ENCODE measurements around the gene CIZ1.
A peak's percentile ranks its signal among the peaks of the same experiment; 100 is the strongest.
"Not testable (repeated sequence)": the region's sequence is repeated elsewhere in the genome, so short reads cannot be mapped to it uniquely, and the experiment has no call there.

Gene CIZ1

GRCh38 chr9:128191406-128192046 is at the start of gene CIZ1:
Gene CIZ1, minus strand, starts transcription at chr9:128191572. Its CDS starts 715 bp downstream, at chr9:128190857.
- DNase-seq (ENCODE audit: low spot score): peak; percentile 83

- no peak for DNase-seq (ENCODE audit: low spot score)
Observed at GRCh38 chr9:128233817-128234406, 42.5 kb upstream of the CIZ1 start.

GRCh38 chr9:128232528-128233428 is 41.4 kb upstream of the CIZ1 start:
- DNase-seq (ENCODE audit: low spot score): no peak

- DNase-seq (ENCODE audit: low spot score): no peak
Observed at GRCh38 chr9:128231638-128232527, 40.5 kb upstream of the CIZ1 start.

GRCh38 chr9:128230897-128231296 is 39.5 kb upstream of the CIZ1 start:
- DNase-seq (ENCODE audit: low spot score): not testable (repeated sequence)

GRCh38 chr9:128226412-128226801 is 35.0 kb upstream of the CIZ1 start:
- DNase-seq (ENCODE audit: low spot score): no peak

GRCh38 chr9:128225770-128226411 is 34.5 kb upstream of the CIZ1 start:
- DNase-seq (ENCODE audit: low spot score): no peak

- DNase-seq (ENCODE audit: low spot score): no peak
Observed at GRCh38 chr9:128224877-128225276, 33.5 kb upstream of the CIZ1 start.

GRCh38 chr9:128222880-128223670 is 31.7 kb upstream of the CIZ1 start:
- no peak for DNase-seq (ENCODE audit: low spot score)

- no peak for DNase-seq (ENCODE audit: low spot score)
Observed at GRCh38 chr9:128222026-128222425, 30.7 kb upstream of the CIZ1 start.

GRCh38 chr9:128219831-128220230 is 28.5 kb upstream of the CIZ1 start:
- no peak for DNase-seq (ENCODE audit: low spot score)

GRCh38 chr9:128218518-128219389 is 27.4 kb upstream of the CIZ1 start:
- peak; percentile 96 for DNase-seq (ENCODE audit: low spot score)

- DNase-seq (ENCODE audit: low spot score): no peak
Observed at GRCh38 chr9:128218172-128218517, 26.8 kb upstream of the CIZ1 start.

- DNase-seq (ENCODE audit: low spot score): no peak
Observed at GRCh38 chr9:128216781-128217553, 25.6 kb upstream of the CIZ1 start.

GRCh38 chr9:128215491-128216409 is 24.4 kb upstream of the CIZ1 start:
- DNase-seq (ENCODE audit: low spot score): peak; percentile 38

GRCh38 chr9:128214571-128215490 is 23.5 kb upstream of the CIZ1 start:
- DNase-seq (ENCODE audit: low spot score): peak; percentile 60
